Vagina (tissue), 2 donors: ENCODE data around the gene PSAPL1. TPM values are rescaled to one million over a fixed set of nuclear protein-coding genes. Genes with fewer than 3 reads are reported as not detected.
"Not testable (repeated sequence)": the region's sequence is repeated elsewhere in the genome, so short reads cannot be mapped to it uniquely, and the experiment has no call there.

Source experiments
- DNase-seq, 2 donors: peaks; one replicate each; pipeline ENCODE4 v3.0.0-alpha.2; 2017; ENCODE audit errors: extremely low spot score in 2 of 2
- H3K27ac ChIP-seq: fragments of 200-600 bp; sonication (generic); one replicate; pipeline ENCODE4 v1.5.1; 2019
- H3K27me3 ChIP-seq: fragments of 200-600 bp; sonication (generic); one replicate; pipeline ENCODE4 v1.5.1; 2019
- H3K36me3 ChIP-seq, 2 donors: fragments of 200-600 bp; sonication (generic); one replicate each; pipeline ENCODE4 v1.5.1; 2017 to 2019
- H3K4me1 ChIP-seq: fragments of 200-600 bp; sonication (generic); one replicate; pipeline ENCODE4 v1.5.1; 2019
- H3K4me3 ChIP-seq, 2 donors: fragments of 200-600 bp; sonication (generic); 1 replicate in 1 of 2; 2 replicates in 1 of 2; pipeline ENCODE4 v1.5.1; 2016 to 2019
- H3K9me3 ChIP-seq: fragments of 200-600 bp; sonication (generic); one replicate; pipeline ENCODE4 v1.5.1; 2019
- CTCF ChIP-seq, 3 experiments: fragments of 450-650 bp in 2 of 3; fragments of 200-600 bp in 1 of 3; sonication (generic) in 1 of 3; IDR thresholded peaks; one replicate each; pipeline ENCODE4 v1.5.1; 2017 to 2019; ENCODE audit warnings: antibody characterized with exemption in 3 of 3, mild to moderate bottlenecking in 2 of 3, moderate library complexity in 2 of 3
- POLR2A ChIP-seq, 2 donors: fragments of 450-650 bp; IDR thresholded peaks; one replicate each; pipeline ENCODE4 v1.6.1; 2017; ENCODE audit warnings: antibody characterized with exemption in 2 of 2, mild to moderate bottlenecking in 2 of 2, moderate library complexity in 2 of 2
- POLR2AphosphoS5 ChIP-seq, 2 donors: sonication (generic); formaldehyde crosslinking; IDR thresholded peaks; one replicate each; pipeline ENCODE4 v1.9.0; 2017; ENCODE audit warnings: antibody characterized with exemption in 2 of 2, mild to moderate bottlenecking in 2 of 2, low read depth in 1 of 2; ENCODE audit not compliant: insufficient read depth in 1 of 2
- intact Hi-C: fragments of 100-400 bp; cut with DNase I; formaldehyde crosslinking; loops from one replicate; pipeline ENCODE4 v1.15.1; 2023
- total RNA-seq: library from RNA; depleted of rRNA; stranded (reverse); fragments of >200 nt; gene quantifications from one replicate; pipeline ENCODE4 v1.2.3, GENCODE V29; 2016

Gene PSAPL1
- total RNA-seq, 1 donor from 2014 or later: not detected

DNA sequence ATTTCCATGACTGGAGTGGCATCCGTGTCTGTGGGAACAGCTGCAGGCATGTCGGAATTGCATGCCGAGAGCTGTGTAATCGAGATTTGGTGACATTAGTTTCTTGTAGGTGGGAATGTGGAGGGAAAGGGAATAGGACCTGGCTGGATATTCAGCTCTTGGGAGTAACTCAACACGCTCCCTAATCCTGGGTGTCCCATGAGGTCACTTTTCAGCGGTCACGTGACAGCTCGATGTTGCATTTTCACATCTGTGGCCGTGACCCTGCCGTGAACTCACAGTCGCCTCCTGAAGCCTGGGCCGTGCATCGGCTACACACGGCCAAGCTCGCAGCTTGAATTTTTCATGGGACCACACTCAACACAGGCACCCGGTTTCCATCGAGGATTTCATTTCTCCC lies 25.8 kb upstream of the PSAPL1 start:
- no peak for DNase-seq
- Histone ChIP-seq H3K4me1 (no peaks in the 10 kb centered on the region), H3K27me3 (no peaks in the 10 kb centered on the region), H3K9me3 (no peaks in the 10 kb centered on the region), H3K4me3 (no peak overlapping the region), H3K27ac (no peak overlapping the region), H3K36me3 (no peaks in the 10 kb centered on the region)
- intact Hi-C loops: no loop called here
- no peak for TF ChIP-seq CTCF (IDR thresholded peaks at IDR 0.05)

GRCh38 chr4:7459471-7459870 lies 24.7 kb upstream of the PSAPL1 start:
- Histone ChIP-seq H3K9me3 (no peaks in the 10 kb centered on the region), H3K27me3 (no peaks in the 10 kb centered on the region), H3K4me3 (no peak overlapping the region), H3K4me1 (no peaks in the 10 kb centered on the region), H3K27ac (no peak overlapping the region), H3K36me3 (no peaks in the 10 kb centered on the region)
- DNase-seq: no peak
- no peak for TF ChIP-seq POLR2A (IDR thresholded peaks at IDR 0.05)
- intact Hi-C loops: no loop called here

DNA sequence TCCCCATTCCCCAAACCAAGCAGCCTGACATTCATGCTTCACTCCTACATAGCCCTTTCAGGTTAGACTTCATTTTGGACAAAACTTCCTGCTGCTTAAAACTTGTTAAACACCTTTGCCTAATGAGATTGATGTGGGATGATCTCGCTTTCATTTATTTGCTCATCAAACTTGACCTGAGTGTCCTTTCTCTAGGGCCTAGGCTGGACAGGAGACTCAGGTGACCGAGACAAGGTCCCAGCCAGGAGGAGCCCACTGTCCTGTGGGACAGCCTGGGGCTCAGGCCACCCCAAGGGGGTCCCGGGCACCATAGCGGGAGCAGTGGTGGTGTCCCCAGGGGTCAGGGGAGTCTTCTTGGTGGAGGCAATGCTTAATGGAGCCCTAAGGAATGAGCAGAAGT lies 23.7 kb upstream of the PSAPL1 start:
- Histone ChIP-seq H3K27me3 (no peaks in the 10 kb centered on the region), H3K9me3 (no peaks in the 10 kb centered on the region), H3K36me3 (no peaks in the 10 kb centered on the region), H3K4me1 (no peaks in the 10 kb centered on the region), H3K4me3 (no peak overlapping the region), H3K27ac (no peak overlapping the region)
- intact Hi-C loops: no loop called here
- no peak for DNase-seq
- TF ChIP-seq POLR2AphosphoS5 (IDR thresholded peaks at IDR 0.05; ENCODE audit: insufficient read depth in 1 of 2, low read depth in 1 of 2) (no peak), POLR2A (IDR thresholded peaks at IDR 0.05) (no peak), CTCF (IDR thresholded peaks at IDR 0.05) (no peak)

DNA sequence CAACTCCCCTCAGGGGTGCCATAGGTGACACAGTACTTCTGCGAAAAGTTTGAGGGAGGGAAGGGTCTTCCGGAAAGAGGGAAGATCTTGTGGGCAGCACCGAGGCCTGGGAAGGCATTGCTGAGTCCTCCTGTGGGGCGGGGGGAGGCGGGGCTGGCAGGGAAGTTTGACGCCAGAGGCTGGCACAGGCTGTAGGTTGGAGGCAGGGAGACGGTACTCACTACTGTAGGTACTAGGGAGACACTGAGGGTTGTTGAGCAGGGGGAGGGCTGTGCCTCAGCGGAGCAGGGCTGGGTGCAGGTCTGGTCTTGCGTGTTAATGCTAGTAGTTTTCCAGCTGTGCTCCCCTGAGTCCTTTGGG lies 23.3 kb upstream of the PSAPL1 start:
- Histone ChIP-seq H3K4me1 (no peaks in the 10 kb centered on the region), H3K36me3 (no peaks in the 10 kb centered on the region), H3K9me3 (no peaks in the 10 kb centered on the region), H3K27me3 (no peaks in the 10 kb centered on the region), H3K27ac (no peak overlapping the region), H3K4me3 (no peak overlapping the region)
- TF ChIP-seq POLR2AphosphoS5 (IDR thresholded peaks at IDR 0.05; ENCODE audit: insufficient read depth in 1 of 2, low read depth in 1 of 2) (no peak), POLR2A (IDR thresholded peaks at IDR 0.05) (no peak), CTCF (IDR thresholded peaks at IDR 0.05) (no peak)
- intact Hi-C loops: no loop called here
- no peak for DNase-seq

- Histone ChIP-seq H3K36me3 (no peaks in the 10 kb centered on the region), H3K4me3 (no peak overlapping the region), H3K9me3 (no peaks in the 10 kb centered on the region), H3K4me1 (no peaks in the 10 kb centered on the region), H3K27ac (no peak overlapping the region), H3K27me3 (no peaks in the 10 kb centered on the region)
- intact Hi-C loops: no loop called here
- no peak for DNase-seq
- no peak for TF ChIP-seq CTCF (IDR thresholded peaks at IDR 0.05)
These were observed 22.7 kb upstream of the PSAPL1 start for GRCh38 chr4:7457201-7458065.

DNA sequence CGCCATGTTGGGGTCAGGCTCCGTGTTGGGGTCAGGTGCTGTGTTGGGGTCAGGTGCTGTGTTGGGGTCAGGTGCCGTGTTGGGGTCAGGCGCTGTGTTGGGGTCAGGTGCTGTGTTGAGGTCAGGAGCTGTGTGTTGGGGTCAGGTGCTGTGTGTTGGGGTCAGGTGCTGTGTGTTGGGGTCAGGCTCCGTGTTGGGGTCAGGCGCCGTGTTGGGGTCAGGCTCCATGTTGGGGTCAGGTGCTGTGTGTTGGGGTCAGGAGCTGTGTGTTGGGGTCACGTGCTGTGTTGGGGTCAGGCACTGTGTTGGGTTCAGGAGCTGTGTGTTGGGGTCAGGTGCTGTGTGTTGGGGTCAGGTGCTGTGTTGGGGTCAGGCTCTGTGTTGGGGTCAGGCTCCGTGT lies 18.1 kb upstream of the PSAPL1 start:
- H3K4me3 ChIP-seq, H3K27me3 ChIP-seq, H3K9me3 ChIP-seq, H3K36me3 ChIP-seq, H3K4me1 ChIP-seq, DNase-seq, intact Hi-C loops, H3K27ac ChIP-seq: not testable (repeated sequence)
